GM18499 (cell line): ENCODE measurements around the gene RARB.

ENCODE experiments used
- ATAC-seq: cut with Tn5 transposase; IDR thresholded peaks from one replicate; pipeline ENCODE4 v1.9.1; 2021; ENCODE audit warnings: moderate number of reproducible peaks; ENCODE audit not compliant: insufficient read depth, unreplicated experiment

Gene RARB

DNA sequence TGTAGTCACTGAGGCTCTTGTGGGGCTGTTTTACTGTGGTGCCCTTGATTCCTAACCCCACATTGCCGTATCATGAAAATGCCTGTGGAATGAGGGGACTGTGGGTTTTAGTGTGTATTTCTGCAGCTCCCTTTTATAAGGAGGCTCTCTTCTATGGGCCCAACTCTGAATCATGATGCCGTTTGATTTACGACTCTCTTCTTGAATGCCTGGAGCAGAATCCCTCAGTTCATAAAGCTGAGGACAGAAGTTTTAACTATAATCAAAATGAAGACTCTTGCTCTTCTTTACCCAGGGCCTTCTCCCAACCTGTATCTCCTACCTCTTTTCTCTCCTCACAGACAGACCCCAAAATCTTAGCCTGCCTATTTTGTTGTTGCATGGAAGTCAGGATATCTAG lies 109.5 kb downstream of the RARB start:
- ATAC-seq: no peak

DNA sequence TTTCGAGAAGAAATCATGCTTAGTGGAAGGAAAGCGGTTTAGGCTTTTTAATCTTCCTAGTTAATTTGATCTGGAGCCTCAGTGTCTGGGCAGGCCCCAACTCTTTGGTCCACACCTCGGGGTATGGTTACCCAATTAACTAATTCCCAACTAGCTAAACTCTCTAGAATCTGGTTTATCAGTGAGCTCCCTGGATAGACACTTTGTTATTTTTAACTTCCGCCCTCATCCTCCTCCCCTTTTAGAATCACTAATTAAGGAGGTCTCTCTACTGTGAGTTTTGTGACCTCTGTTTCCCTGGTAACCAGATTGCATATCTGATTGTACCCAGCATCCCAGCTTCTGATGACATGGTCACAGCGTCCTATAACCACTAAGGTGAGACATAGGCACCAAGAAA lies 112.2 kb downstream of the RARB start:
- ATAC-seq: no peak

DNA sequence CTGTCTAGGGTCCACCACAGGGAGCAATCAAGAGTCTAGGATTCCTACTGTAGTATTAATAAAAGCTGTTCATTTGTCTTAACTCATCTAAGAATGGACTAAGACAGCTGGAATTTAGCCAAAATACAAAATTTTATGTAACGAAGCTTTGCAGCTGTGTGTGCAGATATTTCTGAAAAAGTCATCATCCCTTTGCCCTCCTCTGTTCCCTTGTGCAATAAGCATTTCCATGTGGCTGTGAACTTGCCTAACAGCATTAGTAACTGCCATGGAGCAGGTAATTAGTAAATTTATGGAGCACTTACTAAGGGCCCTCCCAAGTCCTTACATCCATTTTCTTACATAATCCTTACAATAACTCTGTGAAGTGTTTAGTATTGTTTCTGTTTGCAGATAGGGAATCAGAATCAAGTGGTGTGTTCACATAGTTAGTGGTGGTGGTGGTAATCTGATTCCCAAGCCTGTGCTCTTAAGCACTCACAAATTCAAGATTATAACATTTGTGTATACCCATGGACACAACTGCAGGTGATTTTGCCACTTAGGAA lies 114.5 kb downstream of the RARB start:
- no peak for ATAC-seq

DNA sequence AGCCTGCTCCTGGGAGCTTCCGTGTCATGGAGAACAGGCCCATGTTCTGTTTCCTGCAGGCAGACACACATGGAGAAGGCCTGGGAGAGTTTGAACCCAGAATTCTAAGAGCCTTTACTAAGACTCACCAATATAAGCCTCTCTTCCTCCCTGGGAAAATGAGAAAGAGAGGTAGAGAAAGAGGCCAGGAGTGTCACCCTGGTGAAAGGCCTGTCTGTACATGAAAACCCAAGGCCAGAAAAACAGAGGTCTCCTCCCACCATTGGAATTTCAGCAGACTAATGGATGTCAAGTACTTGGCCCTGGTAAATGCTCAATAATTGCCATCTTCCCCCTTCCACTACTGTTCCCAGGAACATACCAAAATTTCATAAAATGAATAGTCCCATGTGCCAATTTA lies 119.0 kb downstream of the RARB start:
- no peak for ATAC-seq

DNA sequence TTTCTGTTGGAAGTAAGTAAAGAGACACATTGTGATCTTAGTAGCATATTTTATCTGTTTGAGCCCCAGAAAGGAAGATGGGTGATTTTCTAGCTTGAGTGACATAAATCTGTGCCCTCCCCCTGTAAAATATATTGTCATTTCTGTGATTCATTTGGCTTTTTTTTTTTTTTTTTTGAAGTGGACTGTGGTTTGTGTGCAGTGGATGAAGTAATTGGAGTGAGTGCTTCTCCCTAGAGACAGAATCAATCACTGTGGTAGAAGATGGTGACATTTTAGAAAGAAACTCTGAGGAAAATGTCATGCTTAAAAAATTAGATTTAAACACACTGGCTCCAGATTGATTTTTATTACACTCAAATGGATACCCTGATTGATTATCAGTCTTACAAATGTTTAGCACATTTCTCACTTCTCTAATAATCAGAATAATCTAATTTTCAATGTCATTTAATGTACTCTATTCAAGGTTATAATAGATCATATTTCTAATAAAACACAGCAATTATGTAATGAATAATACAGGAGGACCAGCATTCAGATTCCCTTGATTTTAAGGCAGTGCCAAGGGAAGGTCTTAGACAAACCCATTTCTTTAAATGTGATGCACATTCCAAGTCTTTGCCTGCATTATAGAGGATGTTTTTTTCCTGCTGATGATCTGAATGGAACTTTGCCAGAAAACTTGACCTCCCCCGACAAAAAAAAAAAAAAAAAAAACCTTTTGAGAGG lies 120.0 kb downstream of the RARB start:
- ATAC-seq: no peak

DNA sequence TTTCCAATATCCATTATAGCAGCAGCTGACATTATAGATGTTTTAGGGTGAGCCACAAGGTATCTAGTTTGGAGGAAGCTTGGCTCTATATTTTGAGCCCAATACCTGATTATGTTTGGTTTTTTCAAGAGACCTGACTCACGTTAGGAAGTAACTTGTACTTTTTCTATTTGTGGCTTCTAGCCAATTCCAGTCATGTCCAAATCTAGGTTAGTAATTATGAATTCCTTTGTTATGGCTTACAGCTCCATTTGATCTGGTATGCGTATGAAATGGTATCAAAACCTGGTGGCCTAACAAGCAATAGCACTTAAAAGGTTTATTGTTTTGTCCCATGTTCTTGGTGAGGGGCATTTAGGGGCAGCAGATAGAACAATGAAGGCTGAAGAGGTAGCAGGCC lies 120.8 kb downstream of the RARB start:
- no peak for ATAC-seq

DNA sequence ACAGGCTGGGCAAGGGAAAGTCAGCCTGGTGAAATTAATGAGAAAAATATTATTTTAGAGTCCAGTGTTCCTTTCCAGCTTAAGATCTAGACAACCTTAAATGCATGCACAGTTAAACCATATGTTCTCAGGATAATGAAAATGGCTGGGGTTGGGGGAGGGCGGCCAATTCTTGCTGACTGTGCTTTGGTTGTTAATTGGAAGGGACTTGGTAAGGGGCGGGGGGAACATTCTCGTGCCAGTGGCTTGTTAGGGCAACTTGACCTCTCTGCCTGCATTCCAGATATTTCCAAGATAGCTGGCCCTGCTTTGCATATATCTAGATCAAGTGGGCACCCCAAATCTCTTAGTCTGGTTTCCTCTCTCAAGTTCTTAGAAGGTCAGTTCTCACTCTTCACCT lies 124.2 kb downstream of the RARB start:
- ATAC-seq: no peak

DNA sequence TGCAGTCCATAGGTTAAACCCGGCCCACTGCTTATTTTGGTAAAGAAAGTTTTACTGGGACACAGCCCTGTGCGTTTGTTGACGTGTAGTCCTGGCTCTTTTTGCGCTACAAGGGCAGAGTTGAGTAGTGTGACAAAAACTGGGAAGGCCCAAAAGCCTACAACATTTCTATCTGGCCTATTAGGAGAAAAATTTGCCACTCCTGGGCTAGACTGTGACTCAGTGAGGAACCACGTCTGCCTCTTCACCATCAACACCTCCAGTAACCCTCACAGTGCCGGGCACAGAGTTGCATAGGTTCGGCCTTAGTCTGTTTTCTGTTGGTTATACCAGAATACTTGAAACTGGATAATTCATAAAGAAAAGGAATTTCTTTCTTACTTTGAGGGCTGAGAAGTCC lies 126.3 kb downstream of the RARB start:
- ATAC-seq: no peak

DNA sequence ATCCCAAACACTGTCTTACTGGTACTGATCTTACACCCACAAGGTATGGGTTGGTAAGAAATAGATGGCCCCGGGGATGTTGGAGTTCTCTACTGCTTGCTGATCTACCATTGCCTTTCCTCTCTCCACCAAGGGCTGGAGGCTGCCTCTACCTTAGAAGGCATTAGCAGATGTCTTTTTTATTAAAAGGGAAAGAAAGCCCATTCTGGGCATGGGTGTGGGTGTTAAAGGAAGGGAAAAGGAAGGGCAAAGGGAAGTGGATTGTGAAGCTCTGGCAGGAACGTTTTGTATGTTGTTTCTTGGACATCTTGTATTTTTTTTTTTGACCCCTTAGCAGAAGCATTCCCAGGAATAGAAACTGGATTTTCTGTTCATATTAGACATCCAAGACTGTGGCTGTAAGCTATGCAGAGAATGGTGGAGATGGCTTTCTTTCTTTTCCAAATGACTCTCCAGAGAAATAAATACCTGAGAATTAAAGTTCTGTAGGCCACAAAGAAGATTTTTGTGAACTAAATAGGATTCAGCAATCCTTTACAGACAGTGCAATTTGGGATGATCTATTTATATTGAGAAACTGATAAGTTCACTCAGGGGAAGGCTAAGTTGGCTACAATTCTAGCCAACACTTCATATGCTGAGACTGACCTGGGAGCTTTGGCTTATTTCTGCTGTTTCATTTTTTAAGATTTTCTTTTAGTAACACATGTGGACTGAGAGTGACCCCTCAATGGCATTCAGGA lies 127.8 kb downstream of the RARB start:
- ATAC-seq: no peak

DNA sequence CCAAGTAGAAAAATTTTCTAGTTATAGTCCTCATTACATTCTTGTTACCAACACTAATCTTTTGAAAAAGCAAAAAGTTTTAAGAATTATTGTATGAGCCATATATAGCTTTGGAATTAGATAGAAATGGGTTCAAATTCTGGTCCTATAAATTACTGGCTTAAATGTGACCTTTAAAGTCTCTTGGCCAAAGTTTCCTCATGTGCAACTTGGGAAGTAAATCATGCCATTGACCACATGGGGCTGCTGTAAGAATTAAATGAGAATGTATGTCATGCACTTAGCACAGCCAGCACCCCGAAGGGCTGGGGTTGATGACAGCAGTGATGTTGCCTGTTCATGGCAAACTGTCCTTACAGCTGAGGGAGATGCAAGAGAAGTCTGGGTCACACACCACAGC lies 128.4 kb downstream of the RARB start:
- no peak for ATAC-seq

DNA sequence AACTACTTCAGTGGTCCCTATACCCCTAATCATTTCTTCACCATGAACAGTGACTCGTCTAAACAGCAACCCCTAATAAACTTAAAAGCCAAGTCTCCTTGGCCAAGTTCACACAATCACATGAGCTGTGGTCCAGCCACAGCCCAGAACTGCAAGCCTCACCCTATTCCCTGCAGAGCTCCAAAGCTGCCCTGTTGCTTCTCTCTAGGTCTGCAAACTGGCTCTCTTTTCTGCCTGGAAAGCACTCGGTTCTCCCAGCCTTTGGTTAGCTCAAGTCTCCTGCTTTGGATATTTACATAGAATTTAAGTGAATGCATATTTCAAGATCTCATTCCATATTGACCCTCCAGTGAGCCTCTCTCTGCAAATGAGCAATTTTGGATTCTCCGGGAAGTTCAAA lies 129.6 kb downstream of the RARB start:
- no peak for ATAC-seq

DNA sequence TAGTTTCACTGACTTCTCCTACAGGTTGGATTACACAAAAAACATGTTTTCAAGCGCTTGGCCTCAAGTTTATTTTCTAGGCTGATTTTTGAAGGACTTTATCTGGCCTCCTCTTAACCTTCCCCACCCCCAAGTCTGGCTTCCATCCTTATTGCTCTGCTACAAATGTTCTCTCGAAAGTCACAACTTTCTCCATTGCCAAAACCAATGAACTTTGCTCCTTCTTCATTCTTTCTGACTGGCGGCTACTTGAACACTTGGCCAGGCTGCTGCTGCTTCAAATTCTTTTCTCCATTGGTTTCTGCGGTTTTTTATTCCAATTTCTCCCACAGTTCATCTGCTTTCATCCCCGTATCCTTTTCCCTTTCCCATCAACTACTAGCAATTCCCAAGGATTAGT lies 130.1 kb downstream of the RARB start:
- ATAC-seq: no peak

DNA sequence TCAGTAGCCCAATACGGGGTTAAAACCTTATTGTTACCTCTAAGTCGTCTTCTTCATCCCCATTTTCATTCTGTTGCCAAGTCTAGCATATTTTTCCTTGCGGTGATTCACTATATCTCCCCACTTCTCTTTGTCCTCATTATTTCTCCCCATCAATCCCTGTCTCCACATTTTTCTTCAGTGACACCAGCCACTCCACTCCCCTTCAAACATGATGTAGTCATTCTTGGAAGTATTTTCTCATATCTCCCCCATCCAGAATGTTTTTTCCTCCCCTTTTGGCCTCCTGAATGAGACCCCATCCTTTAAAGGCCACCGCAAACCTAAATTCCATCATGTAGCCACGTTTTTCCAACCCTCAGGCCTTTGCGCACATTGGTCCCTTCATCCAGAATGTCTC lies 130.7 kb downstream of the RARB start:
- ATAC-seq: no peak

DNA sequence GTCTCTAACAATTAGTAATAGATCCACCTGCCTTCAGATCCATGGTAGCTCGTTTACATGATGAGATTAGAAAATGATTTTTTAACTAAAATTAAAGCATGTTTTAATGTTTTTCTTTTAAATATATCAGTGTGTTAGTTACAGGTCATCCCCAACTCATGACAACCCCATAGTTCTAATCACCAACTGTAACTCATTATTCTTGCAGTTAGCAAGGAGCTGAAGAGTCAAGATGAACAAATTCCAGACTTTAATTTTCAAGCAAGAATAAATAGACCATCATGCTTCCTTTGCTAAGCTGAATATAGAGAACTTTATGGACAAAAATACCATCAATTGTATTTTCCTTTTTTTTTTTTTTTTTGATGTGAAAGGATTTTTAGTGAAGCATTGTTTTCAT lies 135.5 kb downstream of the RARB start:
- ATAC-seq: no peak

DNA sequence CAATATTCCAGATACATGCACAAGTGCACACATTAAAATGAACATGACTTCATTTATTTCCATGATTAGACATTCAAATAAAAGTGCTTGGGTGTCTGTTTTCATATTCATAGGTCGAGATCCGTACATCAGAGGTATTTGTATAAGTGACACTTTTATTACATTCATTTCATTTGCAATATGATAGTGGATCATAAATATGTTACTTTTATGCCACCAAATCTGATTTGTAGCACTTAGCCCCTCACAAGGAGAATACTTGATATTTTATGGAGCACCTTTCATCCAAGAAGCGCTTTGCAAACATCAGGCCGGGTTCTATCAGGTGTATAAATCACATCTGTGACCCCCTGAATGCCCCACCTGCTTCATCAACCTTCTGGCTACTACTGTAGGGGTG lies 136.0 kb downstream of the RARB start:
- no peak for ATAC-seq

DNA sequence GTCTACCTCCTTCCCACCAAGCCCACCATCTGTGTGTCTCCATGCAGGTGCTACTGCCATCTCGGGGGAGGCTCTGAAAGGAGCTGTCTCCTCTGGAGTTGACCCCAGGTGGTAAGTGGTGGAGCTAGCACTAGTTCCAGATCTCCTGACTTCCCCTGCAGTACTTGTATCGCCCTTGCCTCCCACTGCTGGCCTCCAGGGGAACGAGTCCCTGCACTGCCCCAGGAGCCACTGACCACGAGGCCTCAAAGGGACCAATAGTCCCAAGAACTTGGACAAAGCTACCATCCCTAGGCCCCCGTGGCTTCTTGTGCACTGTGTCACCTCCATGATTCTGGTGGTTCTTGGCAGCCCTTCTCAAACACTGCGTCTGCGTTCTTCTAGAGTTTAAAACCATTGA lies 137.7 kb downstream of the RARB start:
- no peak for ATAC-seq

DNA sequence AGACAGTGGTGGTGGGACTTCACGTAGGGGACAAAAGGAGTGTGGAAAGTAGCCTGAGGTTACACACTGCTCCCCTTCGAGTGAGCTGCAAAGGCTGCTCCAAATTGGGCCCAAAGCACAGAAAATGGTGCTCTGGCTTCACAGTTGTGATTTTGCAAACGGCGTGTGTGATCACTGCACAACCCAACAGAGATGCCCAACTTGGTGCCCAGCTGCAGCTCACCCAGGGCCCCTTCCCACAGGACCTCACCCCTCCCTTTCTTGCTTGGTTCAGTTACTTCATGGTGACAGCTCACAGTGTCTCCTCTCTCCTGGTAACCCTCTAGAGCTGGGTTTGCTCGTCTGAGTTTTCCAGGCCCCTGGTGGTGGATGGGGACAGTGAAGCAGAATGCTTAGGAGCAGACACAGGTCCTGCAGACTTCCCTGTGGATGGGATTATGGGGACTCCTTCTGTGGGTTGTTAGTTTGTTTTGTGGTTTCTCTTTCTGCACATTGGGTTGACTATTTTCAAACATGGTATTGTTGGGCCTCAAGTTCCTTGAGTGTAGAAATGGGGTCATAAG lies 138.4 kb downstream of the RARB start:
- ATAC-seq: no peak

DNA sequence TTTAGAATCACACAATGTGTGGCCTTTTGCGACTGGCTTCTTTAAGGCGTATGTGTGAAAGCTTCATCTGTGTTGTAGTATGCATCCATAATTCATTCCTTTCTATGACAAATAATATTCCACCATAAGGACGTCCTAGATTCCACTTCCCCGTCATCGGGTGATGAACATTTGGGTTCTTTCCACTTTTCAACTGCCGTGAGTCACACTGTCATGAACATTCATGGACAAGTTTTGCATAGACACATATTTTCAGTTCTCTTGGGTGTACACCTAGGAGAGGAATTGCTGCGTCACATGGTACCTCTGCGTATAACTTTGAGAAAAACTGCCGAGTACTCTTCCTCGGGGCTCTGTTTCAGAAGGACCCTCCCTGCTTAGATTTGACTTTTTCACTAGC lies 139.3 kb downstream of the RARB start:
- ATAC-seq: no peak

DNA sequence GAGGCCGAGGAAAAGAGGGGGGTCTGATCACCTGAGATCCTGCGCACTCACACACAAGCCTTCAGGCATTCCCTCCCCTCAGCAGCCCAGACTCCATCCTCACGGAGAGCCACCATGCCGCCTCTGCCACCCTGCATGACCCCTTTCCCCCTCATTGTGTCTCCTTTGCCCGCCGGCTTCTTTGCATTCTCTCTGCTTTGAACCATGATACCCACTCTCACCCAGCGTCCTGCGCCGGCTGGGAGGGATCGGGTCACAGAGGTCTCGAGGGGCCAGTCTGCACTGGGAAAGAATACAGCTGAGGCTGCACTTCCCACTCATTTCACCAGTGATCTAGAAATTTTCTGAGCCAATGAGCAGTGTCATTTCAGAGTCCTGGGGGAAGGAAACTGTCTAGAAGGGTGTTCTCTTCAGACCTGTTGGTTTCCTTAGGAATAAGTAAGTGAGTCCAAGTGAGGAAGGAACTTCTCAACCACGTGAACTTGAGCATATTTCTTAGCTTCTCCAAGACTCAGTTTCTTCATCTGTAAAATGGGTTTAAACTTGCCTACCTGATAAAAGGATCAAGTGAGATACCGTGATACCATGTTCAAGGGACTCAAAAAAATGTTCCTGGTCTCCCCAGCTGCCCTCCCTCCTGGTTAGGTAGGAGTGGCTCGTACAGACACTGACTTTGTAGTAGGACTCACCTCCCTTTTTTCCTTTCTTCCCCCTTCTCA lies 139.9 kb downstream of the RARB start:
- ATAC-seq: no peak

DNA sequence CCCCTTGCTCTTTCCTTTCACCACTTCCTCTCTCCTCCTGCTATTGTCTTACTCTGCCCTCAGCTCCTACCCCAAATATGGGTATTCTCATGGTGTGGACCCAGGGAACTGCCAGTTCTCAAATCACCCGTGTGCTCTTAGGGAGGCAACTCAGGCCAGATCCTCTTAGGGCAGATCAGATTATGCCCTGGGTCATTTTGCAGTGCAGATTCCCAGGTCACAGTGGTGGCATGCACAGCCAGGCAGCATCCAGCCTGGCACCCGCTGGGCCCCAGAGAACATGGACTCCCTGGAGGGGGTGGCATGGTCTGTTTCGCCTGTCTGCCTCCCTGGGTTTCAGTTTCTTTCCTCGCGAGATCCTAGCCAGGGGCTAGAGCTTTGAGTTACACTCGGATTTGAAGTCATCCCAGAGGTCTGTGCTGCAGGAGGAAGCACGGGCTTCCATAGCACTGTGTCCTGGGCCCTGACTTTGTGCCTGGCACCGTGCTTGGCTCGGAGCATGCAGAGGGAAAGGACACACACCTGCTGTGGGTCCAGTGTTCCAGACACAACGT lies 140.5 kb downstream of the RARB start:
- ATAC-seq: no peak

DNA sequence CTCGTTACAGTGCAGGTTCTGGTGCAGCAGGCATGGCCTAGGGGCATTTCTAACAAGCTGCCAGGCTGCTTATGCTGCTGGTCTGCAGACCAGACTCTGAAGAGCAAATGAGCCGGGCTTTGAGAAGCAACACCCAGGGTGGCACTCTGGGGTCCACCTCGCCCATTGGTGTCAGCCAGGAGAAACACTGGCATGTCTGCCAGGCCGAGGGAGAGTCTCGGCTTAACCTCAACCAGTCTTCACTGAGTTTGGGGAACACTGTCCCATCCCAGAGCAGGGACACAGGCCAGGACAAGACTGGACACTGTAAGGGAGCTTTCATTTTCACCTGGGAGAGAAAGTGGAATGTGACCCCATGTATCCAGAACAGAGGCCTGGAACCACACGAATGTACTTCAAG lies 143.2 kb downstream of the RARB start:
- ATAC-seq: no peak
